NCI-H128 (cell line): ENCODE data around the gene TMED9.
"Not testable (repeated sequence)": the region's sequence is repeated elsewhere in the genome, so short reads cannot be mapped to it uniquely, and the experiment has no call there.

Experiments
- DNase-seq: peaks from one replicate; lab custom pipeline; 2025; ENCODE audit not compliant: unreplicated experiment; lab: John Stamatoyannopoulos, UW

TMED9 gene

DNA sequence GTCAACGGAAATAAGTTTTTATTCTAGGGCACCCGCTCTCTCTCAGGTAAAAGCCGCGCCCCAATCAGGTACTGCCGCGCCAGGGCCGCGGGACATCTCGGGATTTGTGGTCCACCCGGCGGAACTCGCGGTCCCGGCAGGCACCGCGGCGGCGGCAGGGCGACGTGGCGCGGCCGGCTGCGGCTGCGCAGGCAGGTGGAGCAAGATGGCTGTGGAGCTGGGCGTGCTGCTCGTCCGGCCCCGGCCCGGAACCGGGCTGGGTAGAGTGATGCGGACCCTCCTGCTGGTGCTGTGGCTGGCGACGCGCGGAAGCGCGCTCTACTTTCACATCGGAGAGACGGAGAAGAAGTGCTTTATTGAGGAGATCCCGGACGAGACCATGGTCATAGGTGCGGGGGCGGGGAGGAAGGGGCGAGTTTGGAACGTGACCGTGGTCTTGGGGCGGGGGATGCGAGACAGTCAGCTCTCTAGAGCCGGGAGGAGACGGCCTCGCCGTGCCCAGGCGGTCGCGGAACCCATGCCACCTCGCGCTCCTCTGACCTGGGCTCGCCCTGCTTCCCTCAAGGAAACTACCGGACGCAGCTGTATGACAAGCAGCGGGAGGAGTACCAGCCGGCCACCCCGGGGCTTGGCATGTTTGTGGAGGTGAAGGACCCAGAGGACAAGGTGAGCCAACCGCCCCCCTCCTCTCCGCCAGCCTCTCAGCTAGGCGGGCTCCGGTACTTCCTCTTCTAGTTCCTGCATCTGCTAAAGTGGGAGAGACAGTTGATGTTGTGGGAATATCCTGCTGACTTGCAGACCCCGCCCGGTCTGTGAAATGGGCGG lies at the start of gene TMED9:
Gene TMED9 (plus strand): TSS at position 194 of the 825 bp plus-strand sequence. CDS start 12 bp downstream, at position 206.
- DNase-seq: peak; percentile 45

DNA sequence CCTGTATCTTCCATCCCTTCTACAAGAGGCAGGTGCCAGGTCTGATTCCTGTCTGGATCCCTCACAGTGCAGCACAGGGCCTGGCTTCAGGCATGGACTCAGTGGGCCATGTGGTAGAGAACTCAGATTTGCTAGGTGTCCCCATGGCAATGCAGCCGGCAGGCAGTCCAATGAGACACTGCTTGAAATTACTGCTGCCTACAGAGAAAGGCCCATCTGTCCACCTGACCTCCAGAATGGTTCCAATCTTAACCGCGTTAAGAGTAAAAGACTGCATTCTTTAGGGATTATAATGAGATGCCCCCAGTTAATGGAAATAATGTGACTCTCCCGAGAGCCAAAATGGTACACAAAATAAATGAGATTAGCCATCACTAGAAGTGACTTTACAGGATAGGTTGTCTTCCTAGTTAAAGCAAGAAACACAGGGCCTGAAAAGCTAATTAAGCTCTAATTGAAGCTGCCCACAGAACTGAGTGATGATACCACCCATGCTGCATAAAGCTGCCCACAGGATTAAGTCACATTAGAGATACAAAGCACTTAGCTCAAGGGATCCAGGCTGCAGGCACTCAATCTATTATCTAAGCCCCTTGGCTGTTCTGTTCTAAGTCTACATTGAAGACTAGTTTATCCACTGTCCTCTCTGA lies 49.1 kb upstream of the TMED9 start:
- no peak for DNase-seq

DNA sequence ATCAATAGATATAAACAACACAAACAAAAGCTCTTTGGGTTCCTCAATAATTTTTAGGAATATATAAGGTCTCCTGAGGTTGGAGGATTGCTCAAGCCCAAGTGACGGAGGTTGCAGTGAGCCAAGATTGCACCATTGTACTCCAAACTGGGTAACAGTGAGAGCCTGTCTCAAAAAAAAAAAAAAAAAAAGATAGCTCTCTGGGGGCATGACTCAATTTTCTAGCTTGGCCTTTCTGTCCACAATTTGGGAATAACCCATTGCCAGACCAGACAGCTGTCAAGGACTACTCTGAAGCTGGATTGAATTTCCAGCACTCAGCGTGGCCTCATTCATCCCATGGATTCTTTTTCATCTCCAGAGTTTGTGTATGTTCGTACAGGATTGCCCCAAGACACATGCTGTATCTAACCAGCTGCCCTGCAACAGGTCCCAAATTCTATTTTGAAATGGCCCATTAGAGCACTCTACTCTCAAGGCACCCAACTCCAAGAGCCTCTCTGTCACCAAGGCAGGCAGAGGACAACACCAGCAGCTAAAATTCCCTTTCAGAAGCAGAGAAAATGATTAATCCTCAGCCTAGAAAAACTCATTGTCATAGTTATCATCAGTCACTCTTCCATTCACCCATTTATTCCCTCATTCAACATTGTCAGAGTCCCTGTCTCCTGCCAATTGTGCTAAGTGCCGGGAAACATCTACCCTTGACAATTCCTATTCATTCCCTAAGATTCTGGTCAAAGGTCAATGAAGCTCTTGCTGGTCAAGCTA lies 46.3 kb upstream of the TMED9 start:
- no peak for DNase-seq

DNA sequence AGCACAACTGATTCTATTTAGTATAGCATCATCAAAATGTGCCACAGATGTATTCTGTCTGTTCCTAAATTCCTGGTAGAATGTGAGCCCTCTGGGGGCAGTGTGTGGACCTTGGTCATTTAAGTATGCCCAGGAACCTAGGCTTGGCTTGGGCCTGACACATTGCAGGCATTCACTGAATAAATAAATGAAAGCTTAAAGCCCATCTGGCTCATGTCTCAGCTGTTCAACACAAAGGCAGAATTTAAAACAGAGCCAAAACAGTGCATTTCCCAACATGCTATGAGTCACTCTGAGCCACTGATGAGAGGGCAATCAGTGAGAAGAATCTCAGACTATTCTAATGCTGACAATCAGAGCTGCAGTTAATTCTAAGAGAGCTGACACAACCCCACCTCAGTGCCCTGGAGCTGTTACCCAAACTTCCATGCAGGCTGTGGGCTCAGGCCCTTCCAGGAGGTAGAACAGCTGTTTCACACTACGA lies 45.7 kb upstream of the TMED9 start:
- no peak for DNase-seq

DNA sequence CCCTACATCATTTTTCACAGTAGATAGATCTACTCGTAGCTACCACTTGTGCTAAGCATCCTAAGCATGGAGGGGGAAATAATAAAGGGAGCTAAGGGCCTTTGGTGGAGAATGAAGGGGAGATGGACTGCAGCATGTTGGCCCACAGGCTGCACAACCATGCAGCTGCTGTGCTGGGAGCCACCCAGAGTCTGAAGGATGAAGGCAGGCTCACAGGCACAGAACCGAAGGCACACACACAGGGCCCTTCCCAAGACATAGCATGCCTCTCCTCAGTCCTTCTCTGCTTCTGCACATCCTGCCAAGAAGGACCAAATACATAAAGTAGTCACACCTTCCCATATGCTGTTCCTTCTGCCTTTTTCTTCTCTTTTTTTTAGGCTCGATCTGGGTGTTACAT lies 44.3 kb upstream of the TMED9 start:
- no peak for DNase-seq

DNA sequence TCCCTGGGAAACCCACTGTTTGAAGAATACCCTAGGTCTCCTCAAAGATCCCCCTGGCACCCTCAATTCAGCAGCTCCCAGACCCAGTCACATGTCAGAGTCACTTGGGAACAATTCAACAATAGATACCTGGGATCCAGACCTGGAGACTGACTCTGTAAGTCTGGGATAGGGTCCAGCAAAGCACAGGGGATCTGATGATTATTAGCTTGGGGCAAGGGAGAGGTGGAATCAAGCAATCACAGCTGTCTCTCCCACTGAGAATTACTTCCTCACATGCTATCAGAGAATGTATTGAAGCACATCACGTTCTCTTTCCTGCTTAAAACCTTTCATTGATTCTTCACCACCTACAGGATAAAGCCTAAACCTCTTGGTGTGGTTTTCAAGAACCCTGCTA lies 43.5 kb upstream of the TMED9 start:
- no peak for DNase-seq

DNA sequence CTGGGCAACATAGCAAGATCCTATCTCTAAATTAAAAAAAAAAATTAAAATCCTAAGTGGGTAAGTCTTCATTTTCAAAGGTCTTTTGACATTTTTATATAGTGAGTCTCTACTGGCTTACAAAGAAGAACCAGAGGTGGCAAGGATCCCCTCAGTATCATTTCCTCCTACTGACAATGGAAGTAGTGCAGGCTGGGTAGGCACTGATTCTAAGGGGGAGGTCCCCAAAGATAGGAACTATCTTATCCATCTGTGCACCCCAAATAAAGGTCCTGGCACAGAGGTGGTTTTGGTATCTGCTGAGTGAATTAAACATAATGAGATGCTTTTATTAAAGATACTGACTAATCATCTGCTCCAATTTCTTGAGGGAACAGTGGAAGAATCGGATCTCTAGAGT lies 41.9 kb upstream of the TMED9 start:
- DNase-seq: no peak

DNA sequence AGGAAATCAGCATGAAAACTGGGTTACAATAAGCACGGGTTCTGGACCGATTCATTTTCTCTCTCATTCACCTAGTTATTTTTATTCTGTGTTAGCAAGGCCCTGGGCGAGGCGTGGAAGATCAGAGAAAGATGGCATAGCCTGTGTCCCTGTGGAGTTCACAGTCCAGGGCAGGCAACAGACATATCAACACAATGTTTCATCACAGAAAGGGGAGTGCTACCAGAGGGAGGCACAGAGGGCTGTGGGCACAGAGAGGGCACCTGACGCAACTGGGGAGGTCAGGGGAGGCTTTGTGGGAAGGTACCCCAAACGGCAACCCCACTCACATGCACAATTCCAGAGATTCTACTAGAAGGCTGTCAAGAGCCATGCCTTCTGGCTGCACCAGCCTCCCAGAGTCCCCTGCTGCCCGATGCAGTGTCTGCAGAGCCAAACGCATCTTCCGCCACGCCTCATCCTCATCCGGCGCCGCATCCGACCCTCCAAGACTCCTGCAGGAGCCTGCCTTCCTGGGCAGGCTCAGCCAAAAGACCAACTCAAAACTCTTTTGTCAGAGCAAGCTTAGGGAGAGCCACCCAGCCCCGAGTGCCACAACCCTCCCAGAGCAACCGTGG lies 39.1 kb upstream of the TMED9 start:
- DNase-seq: no peak

DNA sequence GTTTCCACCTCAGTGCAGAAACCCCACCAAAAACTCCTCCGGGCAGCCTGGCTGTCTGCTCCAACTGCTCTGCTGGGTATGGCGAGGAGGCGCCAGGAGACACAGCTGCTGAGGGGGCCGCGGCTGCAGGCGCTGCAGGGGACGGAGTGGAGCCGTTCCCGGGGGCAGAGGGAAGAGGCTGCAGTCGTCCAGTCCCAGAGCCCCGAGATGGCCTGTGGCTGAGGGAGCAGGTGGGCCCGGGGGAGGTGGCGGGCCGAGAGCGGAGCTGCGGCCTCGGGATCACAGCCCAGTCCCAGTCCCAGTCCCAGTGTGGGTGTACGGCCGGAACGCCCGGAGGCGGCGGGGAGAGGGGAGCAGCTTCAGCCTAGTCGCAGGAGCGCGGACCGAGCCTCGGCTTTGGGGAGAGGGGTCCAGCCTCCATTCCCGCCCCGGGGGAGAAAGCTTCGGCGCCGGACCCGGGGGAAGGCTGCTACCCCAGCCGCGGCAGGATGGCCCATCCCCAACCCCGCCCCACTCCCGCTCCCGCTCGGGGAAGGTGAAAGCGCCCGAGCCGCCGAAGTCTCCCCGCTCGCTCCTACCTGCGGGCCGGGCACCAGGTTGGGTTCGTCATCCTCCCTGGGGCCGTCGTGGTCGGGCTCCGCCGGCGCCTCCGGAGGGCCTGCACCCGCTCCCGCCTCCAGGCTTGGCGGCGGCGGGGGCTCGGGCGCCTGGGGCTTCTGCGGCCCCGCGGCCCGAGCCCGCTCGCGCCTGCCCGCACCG lies 38.2 kb upstream of the TMED9 start:
- no peak for DNase-seq

DNA sequence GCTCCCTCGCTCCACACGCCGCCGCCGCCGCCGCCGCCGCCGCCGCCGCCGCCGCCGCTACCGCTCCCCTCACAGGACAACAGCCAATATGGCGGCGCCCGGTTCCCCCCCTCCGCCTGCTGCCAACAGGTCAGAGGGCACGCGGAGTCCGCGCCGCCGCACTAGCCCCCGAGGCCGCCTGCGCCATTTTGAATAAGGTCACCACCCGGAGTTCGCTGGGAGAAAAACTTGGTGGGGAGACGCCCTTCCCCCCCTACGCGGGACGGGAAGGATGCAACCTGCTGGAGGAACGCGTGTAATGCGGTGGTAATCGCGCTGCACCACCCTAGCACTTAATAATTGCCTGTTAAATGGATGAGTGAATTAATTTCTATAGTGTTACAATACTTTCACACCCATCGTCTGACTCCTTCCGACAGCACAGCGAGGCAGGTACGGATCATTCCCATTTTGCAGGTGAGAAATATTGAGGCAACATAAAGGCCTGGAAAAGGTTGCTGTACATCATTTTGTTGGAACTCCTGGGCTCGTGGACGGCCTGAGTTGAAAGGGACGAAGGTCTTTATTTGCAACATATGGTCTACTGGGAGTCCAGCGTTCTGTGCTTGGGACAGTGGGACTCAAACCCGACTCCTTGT lies 37.4 kb upstream of the TMED9 start, which contains the start of gene FAM193B:
Gene FAM193B (minus strand): TSS at position 90 of the 638 bp plus-strand sequence. CDS start 105 bp downstream, outside the sequence.
- peak; percentile 67 for DNase-seq

DNA sequence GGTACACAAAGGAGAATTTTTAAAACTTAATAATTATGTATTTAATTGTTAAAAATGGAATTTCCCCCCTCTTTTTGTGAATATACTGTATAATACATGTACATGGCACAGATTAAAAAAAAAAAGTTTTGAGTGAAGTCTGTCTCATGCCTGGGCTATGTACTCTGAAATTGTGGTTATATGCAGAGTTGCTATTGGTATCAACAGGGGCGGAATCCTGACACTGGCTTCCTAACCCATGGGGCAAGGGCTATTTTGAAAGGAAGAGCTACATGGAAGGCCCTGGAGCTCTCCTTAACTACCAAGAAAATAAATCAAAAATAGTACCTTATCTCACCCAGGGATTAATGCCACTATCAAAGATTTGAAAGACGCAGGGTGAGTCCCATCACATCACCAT lies 36.8 kb upstream of the TMED9 start:
- no peak for DNase-seq

DNA sequence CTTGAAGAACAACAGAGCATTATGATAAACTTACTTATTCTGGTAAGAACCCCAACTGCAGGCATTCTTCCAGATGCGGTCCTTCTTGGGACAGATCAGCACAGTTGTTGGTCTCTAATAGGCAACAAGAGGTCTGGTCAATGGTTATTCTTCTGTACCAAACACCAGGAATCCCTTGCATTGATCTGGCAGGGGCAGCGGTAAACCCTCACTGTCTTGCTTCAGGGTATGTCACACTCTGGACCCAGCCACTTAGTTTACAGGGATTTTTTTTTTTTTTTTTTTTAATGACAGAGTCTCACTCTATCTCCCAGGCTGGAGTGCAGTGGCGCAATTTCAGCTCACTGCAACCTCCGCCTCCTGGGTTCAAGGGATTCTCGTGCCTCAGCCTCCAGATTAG lies 36.3 kb upstream of the TMED9 start:
- no peak for DNase-seq

DNA sequence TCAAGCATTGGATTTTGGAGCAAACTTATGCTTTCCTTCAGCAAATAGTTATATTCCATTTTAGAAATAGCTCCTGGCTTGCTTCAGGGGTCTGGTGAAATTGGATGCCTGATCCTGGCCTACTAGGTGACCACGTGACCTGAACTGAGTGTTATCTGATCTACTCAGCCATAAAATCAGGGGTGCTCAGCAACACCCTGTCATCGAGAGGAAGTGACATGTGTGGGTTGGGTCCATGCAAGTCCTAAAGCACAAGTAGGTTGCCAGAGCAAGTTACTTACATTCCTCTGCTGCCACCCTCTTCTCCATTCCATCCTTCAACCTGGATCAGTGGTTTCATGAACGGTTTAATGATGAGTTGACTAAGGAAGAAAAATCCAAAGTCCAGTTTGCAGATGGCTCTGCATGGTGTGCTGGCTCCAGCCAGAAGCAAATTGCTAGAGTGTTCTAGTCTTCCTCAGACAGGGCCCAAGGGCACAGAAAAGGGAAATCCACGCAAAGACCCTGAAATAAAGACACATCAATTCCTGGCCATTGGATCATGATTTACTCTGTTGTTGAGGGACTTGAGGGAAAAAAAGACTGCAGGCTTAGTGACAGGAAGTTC lies 34.9 kb upstream of the TMED9 start:
- DNase-seq: no peak

DNA sequence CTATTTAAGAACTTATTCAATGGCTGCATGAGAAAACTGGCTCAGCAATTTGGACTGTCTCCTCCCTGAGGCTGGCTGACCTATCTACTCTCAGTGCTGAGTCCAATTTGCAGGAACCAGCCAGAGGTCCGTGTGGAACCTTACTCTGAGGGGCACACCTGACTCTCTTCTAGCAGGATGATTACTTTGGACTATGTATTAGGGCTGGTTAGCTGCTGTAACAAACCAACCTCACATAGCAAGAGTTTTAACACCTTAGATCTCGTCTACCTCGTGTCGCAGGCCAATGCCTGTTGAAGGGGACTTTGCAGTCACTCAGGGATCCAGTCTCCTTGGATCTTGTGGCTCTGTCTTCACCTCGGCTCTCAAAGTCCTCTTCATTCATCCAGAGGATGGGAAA lies 34.2 kb upstream of the TMED9 start:
- no peak for DNase-seq

DNA sequence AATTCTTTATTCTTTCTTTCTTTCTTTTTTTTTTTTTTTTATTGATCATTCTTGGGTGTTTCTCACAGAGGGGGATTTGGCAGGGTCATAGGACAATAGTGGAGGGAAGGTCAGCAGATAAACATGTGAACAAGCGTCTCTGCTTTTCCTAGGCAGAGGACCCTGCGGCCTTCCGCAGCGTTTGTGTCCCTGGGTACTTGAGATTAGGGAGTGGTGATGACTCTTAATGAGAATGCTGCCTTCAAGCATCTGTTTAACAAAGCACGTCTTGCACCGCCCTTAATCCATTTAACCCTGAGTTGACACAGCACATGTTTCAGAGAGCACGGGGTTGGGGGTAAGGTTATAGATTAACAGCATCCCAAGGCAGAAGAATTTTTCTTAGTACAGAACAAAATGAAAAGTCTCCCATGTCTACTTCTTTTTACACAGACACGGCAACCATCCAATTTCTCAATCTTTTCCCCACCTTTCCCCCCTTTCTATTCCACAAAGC lies 32.5 kb upstream of the TMED9 start:
- DNase-seq: not testable (repeated sequence)

DNA sequence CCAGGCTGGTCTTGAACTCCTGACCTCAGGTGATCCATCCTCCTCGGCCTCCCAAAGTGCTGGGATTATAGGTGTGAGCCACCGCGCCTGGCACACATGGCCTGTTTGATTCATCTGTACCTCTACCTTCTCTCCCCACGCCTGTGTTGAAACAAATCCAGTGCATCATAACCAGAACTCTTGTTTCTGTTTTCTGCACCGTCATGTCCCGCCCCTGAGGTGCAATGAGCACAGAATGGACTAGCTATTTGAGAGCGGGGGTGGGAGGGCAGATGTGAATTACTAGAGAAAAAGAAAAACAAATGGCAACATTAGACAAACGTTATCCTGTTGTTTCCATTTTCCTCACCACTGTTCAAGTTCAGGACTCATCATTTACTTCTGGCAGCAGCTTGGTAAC lies 27.0 kb upstream of the TMED9 start:
- no peak for DNase-seq

DNA sequence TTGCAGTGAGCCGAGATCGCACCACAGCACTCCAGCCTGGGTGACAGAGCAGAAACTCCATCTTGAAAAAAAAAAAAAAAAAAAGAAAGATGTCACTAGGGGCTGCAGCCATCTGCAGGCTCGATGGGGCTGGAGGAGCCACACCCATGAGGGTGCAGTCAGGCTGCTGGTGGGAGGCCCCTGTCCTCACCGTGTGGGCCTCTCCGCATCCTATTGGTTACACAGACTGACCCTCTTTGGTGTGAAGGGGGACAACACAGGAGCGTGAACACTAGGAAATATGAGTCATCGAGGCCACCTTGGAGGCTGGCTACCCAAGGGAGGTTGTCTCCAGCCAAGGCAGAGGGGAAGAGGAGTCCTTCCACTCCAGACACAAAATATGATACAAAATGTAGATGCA lies 23.7 kb upstream of the TMED9 start:
- no peak for DNase-seq

DNA sequence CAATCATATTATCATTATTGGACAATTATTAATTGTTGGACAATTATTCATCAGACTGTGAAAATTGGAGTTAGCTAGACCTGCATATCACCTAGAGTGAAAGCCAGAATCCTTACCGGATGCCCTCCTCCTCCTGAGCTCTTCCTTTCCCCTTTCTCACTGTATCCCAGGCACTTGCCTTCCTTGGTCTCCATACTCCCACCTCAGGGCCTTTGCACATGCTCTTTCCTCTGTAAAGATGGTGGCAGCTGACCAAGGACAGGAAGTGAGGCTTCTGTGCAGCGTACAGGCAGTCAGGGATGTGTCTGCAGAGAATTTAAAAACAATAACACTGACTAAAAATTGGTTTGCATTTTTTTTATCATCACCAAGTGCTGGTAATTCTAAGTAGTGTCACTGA lies 22.1 kb upstream of the TMED9 start:
- DNase-seq: no peak

DNA sequence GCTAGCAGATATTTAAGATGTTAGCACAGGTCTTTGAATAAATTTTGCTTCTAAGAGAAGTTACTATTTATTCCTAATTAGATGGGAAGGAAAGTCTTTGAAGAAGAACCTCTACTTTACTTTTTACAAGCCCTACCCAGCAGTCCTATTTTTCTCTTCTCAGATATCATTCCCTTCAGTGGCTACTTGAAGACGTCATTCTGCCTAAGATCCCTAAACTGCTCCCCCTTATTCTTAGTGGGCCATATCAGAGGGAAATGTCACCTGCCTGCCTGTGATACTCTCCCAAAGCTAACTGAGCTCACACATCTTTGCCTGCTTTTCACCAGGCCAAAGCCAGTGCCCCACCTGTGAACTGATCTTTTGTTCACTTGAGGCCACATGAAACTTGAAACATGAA lies 16.5 kb upstream of the TMED9 start:
- no peak for DNase-seq
